Middle frontal gyrus (tissue), 1 donor: ENCODE results near the gene ADAM8.
"Not testable (repeated sequence)": the region's sequence is repeated elsewhere in the genome, so short reads cannot be mapped to it uniquely, and the experiment has no call there.

Source experiments
- DNase-seq: peaks from one replicate; pipeline ENCODE4 v3.0.0-alpha.2; 2015; ENCODE audit warnings: low spot score; ENCODE audit errors: extremely low spot score

Gene ADAM8

GRCh38 chr10:133249975-133250754 is 26.5 kb downstream of the ADAM8 start:
- DNase-seq, result no peak

- no peak for DNase-seq
Measured at GRCh38 chr10:133249094-133249780, 27.4 kb downstream of the ADAM8 start.

GRCh38 chr10:133248334-133248715 is 28.3 kb downstream of the ADAM8 start:
- DNase-seq, result no peak

- no peak for DNase-seq
Measured at GRCh38 chr10:133247681-133248333, 28.9 kb downstream of the ADAM8 start.

- no peak for DNase-seq
Measured at GRCh38 chr10:133246236-133246626, 30.4 kb downstream of the ADAM8 start.

GRCh38 chr10:133245439-133246235 is 31.0 kb downstream of the ADAM8 start:
- DNase-seq, result no peak

- no peak for DNase-seq
Measured at GRCh38 chr10:133243593-133243992, 33.1 kb downstream of the ADAM8 start.

- no peak for DNase-seq
Measured at GRCh38 chr10:133242611-133243356, 33.9 kb downstream of the ADAM8 start.

- no peak for DNase-seq
Measured at GRCh38 chr10:133241501-133242205, 35.0 kb downstream of the ADAM8 start.

GRCh38 chr10:133239990-133240389 is 36.7 kb downstream of the ADAM8 start:
- DNase-seq, result no peak

GRCh38 chr10:133238466-133238804 is 38.2 kb downstream of the ADAM8 start:
- no peak for DNase-seq

- no peak for DNase-seq
Measured at GRCh38 chr10:133237588-133238465, 38.8 kb downstream of the ADAM8 start, which contains the start of gene VENTX. TSS of gene VENTX (plus strand) at chr10:133237855. CDS start at chr10:133237915, 60 bp downstream.

- DNase-seq, result no peak
Measured at GRCh38 chr10:133237241-133237587, 39.5 kb downstream of the ADAM8 start.

- no peak for DNase-seq
Measured at GRCh38 chr10:133236401-133237240, 40.0 kb downstream of the ADAM8 start.

GRCh38 chr10:133235932-133236331 is 40.7 kb downstream of the ADAM8 start:
- no peak for DNase-seq

GRCh38 chr10:133235265-133235855 is 41.3 kb downstream of the ADAM8 start:
- no peak for DNase-seq

- DNase-seq, result not testable (repeated sequence)
Measured at GRCh38 chr10:133234796-133235195, 41.9 kb downstream of the ADAM8 start.
